B cell (primary cell): ENCODE measurements around the gene ADAMTS2. TPM values are rescaled to one million over a fixed set of nuclear protein-coding genes. Genes with fewer than 3 reads are reported as not detected.

Source experiments
- ATAC-seq: fragments of 200-7000 bp; cut with Tn5 transposase; one replicate; pipeline ENCODE4 v1.10.0; 2021; ENCODE audit warnings: low read depth, mild to moderate bottlenecking, moderate number of reproducible peaks, moderate library complexity
- CTCF ChIA-PET: fragments of 350-600 bp; sonication (Branson Sonifier 250); formaldehyde crosslinking; loops from one replicate; lab custom pipeline; 2021; ENCODE audit warnings: antibody characterized with exemption, inconsistent platforms; lab: Charles Lee
- POLR2A ChIA-PET: fragments of 350-600 bp; sonication (Branson Sonifier 250); formaldehyde crosslinking; loops from one replicate; lab custom pipeline; 2021; ENCODE audit warnings: antibody characterized with exemption; lab: Charles Lee
- DNase-seq: peaks from one replicate; pipeline ENCODE4 v3.0.0; 2013
- H2AFZ ChIP-seq: 2 replicates; pipeline ENCODE4 v1.6.1; 2012; ENCODE audit warnings: mild to moderate bottlenecking, low read depth, low read length; ENCODE audit not compliant: insufficient read depth, poor library complexity, severe bottlenecking
- H3K27ac ChIP-seq, 2 donors: 1 replicate in 1 of 2; 2 replicates in 1 of 2; pipeline ENCODE4 v1.5.1; 2012 to 2013; ENCODE audit warnings: low read length in 2 of 2, mild to moderate bottlenecking in 2 of 2, moderate library complexity in 1 of 2
- H3K27me3 ChIP-seq, 4 experiments: fragments of 200-600 bp in 1 of 4; sonication (generic) in 1 of 4; replicated peaks in 1 of 4; 1 replicate in 2 of 4; 2 replicates in 2 of 4; pipeline versions ENCODE4 v1.6.1 to v1.7.0; 2013 to 2016; ENCODE audit warnings: low read length in 3 of 4, mild to moderate bottlenecking in 2 of 4, mixed read lengths in 1 of 4, moderate library complexity in 1 of 4; ENCODE audit not compliant: insufficient read depth in 4 of 4, control insufficient read depth in 3 of 4; ENCODE audit errors: control extremely low read depth in 1 of 4
- H3K36me3 ChIP-seq, 2 experiments: replicated peaks in 1 of 2; 1 replicate in 1 of 2; 2 replicates in 1 of 2; pipeline versions ENCODE4 v1.6.1 to v1.7.1; 2013; ENCODE audit warnings: low read length in 1 of 2; ENCODE audit not compliant: insufficient read depth in 2 of 2, control insufficient read depth in 1 of 2; ENCODE audit errors: control extremely low read depth in 1 of 2, extremely low read depth in 1 of 2
- H3K4me1 ChIP-seq, 2 donors: fragments of 200-600 bp in 1 of 2; sonication (generic) in 1 of 2; 1 replicate in 1 of 2; 2 replicates in 1 of 2; pipeline versions ENCODE4 v1.5.1 to v1.6.1; 2013 to 2017; ENCODE audit warnings: low read length in 2 of 2; ENCODE audit not compliant: control insufficient read depth in 2 of 2, insufficient read depth in 2 of 2
- H3K4me2 ChIP-seq: replicated peaks from 2 replicates; pipeline ENCODE3; 2012; ENCODE audit warnings: mild to moderate bottlenecking, low read depth, low read length; ENCODE audit not compliant: poor library complexity, severe bottlenecking
- H3K4me3 ChIP-seq, 5 experiments: fragments of 200-600 bp in 1 of 5; sonication (generic) in 1 of 5; 1 replicate in 3 of 5; 2 replicates in 2 of 5; pipeline versions ENCODE4 v1.5.1 to v1.7.0; 2011 to 2016; ENCODE audit warnings: low read length in 4 of 5, mild to moderate bottlenecking in 4 of 5, low read depth in 2 of 5, control low read depth in 1 of 5, moderate library complexity in 1 of 5; ENCODE audit not compliant: insufficient read depth in 1 of 5; ENCODE audit errors: control extremely low read depth in 1 of 5, extremely low read depth in 1 of 5
- H3K79me2 ChIP-seq: fragments of 200-600 bp; sonication (generic); one replicate; pipeline ENCODE4 v1.6.0; 2016; ENCODE audit warnings: low read length; ENCODE audit not compliant: control insufficient read depth, insufficient read depth
- H3K9ac ChIP-seq: fragments of 200-600 bp; sonication (generic); 2 replicates; pipeline ENCODE4 v1.6.1; 2017; ENCODE audit warnings: mild to moderate bottlenecking, low read length, moderate library complexity
- H3K9me3 ChIP-seq, 3 donors: one replicate each; pipeline versions ENCODE4 v1.6.1 to v1.7.1; 2013; ENCODE audit warnings: low read length in 2 of 3; ENCODE audit not compliant: control insufficient read depth in 2 of 3, insufficient read depth in 1 of 3; ENCODE audit errors: control extremely low read depth in 1 of 3
- H4K20me1 ChIP-seq: 2 replicates; pipeline ENCODE4 v1.6.0; 2012; ENCODE audit warnings: mild to moderate bottlenecking, low read length; ENCODE audit not compliant: insufficient read depth, control insufficient read depth, poor library complexity, severe bottlenecking
- H3K27ac Mint-ChIP-seq: one replicate; pipeline ENCODE4 v1.8.0; 2021; ENCODE audit warnings: mixed read lengths
- H3K27me3 Mint-ChIP-seq: one replicate; pipeline ENCODE4 v1.8.0; 2021; ENCODE audit warnings: mixed read lengths
- H3K4me1 Mint-ChIP-seq: one replicate; pipeline ENCODE4 v1.8.0; 2021; ENCODE audit warnings: mixed read lengths
- H3K4me3 Mint-ChIP-seq: one replicate; pipeline ENCODE4 v1.8.0; 2021; ENCODE audit warnings: mixed read lengths
- H3K9me3 Mint-ChIP-seq: one replicate; pipeline ENCODE4 v1.8.0; 2022; ENCODE audit warnings: mixed read lengths; ENCODE audit not compliant: insufficient read depth
- CTCF ChIP-seq: fragments of 200-600 bp; IDR thresholded peaks from one replicate; pipeline ENCODE4 v1.8.0; 2022; ENCODE audit warnings: antibody characterized with exemption, mild to moderate bottlenecking
- EZH2 ChIP-seq: IDR thresholded peaks from 2 replicates; pipeline ENCODE4 v1.6.1; 2012; ENCODE audit warnings: borderline replicate concordance, low read depth, mild to moderate bottlenecking, moderate library complexity, low read length; ENCODE audit not compliant: insufficient read depth, poor library complexity, severe bottlenecking
- WGBS: methylation state at CpG from one replicate; pipeline ENCODE4 v1.1.5; 2013; ENCODE audit warnings: missing lambda C conversion rate; ENCODE audit not compliant: insufficient coverage; 5-methylcytosine and 5-hydroxymethylcytosine counted together
- intact Hi-C: fragments of 100-400 bp; cut with micrococcal nuclease; formaldehyde crosslinking; loops from one replicate; pipeline ENCODE4 v1.10.0; 2022
- polyA plus RNA-seq: library from polyadenylated mRNA; depleted of rRNA; stranded (reverse); fragments of >200 nt; gene quantifications from 2 replicates; pipeline ENCODE4 v1.2.3, GENCODE V29; 2012
- total RNA-seq, 2 donors: library from RNA; stranded (reverse); fragments of 120-200 nt in 1 of 2; gene quantifications; 1 replicate in 1 of 2; 2 replicates in 1 of 2; pipeline versions ENCODE4 v1.2.3 to v1.2.4, GENCODE V29; 2013 to 2022

The ADAMTS2 gene
- total and polyA plus RNA-seq, 2 donors (not counting 1 experiment from before 2014, with no cell fraction given), result not detected

- H3K9me3 ChIP-seq, result peaks cover 0 to 4% (median 0%) of the 10 kb centered on the region in 3 donors
- WGBS, result 5% methylated on average over 63 of the region's 63 CpGs
- H3K4me3 ChIP-seq, result no peak overlapping the region
- H4K20me1 ChIP-seq, result no peaks in the 10 kb centered on the region
- Mint-ChIP-seq H3K9me3 (no peaks in the 10 kb centered on the region), H3K27ac (no peak overlapping the region), H3K4me1 (peaks cover 9% of the 10 kb centered on the region), H3K4me3 (peak overlapping the region; percentile 74), H3K27me3 (peaks cover 55% of the 10 kb centered on the region)
- no peak overlapping the region for H2AFZ ChIP-seq
- peak overlapping the region; percentile 52 for H3K4me2 ChIP-seq
- peaks cover 10 to 11% of the 10 kb centered on the region in 2 donors for H3K4me1 ChIP-seq
- no peak overlapping the region for H3K9ac ChIP-seq
- ChIA-PET CTCF (interaction anchor here (0.6 kb wide), 1 partner anchor 682 kb away, joined by 3 read pairs; no protein-coding TSS in a partner anchor), POLR2A (no interaction called here)
- ATAC-seq (no peak), DNase-seq (no peak)
- H3K79me2 ChIP-seq, result no peaks in the 10 kb centered on the region
- H3K27me3 ChIP-seq, result peaks cover 0 to 42% (median 12%) of the 10 kb centered on the region in 4 experiments
- no peak overlapping the region for H3K27ac ChIP-seq
- intact Hi-C loops, result no loop called here
- H3K36me3 ChIP-seq, result no peaks in the 10 kb centered on the region
- TF ChIP-seq EZH2 (no peak), CTCF (no peak)
These were observed 1.4 kb downstream of the ADAMTS2 start for GRCh38 chr5:179343719-179344430.

GRCh38 chr5:179343021-179343718 is 2.1 kb downstream of the ADAMTS2 start:
- H3K9me3 ChIP-seq, result peaks cover 0 to 4% (median 0%) of the 10 kb centered on the region in 3 donors
- ChIA-PET CTCF (interaction anchor here (0.6 kb wide), 1 partner anchor 683 kb away, joined by 3 read pairs; no protein-coding TSS in a partner anchor), POLR2A (no interaction called here)
- Mint-ChIP-seq H3K4me1 (peaks cover 9% of the 10 kb centered on the region), H3K27me3 (peaks cover 53% of the 10 kb centered on the region), H3K9me3 (no peaks in the 10 kb centered on the region), H3K27ac (no peak overlapping the region), H3K4me3 (peak overlapping the region; percentile 74)
- intact Hi-C loops, result no loop called here
- ATAC-seq (no peak), DNase-seq (no peak)
- H3K36me3 ChIP-seq, result no peaks in the 10 kb centered on the region
- H3K9ac ChIP-seq, result no peak overlapping the region
- no peaks in the 10 kb centered on the region for H3K79me2 ChIP-seq
- H3K4me1 ChIP-seq, result peaks cover 10 to 11% of the 10 kb centered on the region in 2 donors
- peak overlapping the region; percentile 52 for H3K4me2 ChIP-seq
- TF ChIP-seq EZH2, result no peak
- no peak for TF ChIP-seq CTCF
- H2AFZ ChIP-seq, result no peak overlapping the region
- WGBS, result 27% methylated on average over 20 of the region's 20 CpGs
- peaks cover 0 to 38% (median 12%) of the 10 kb centered on the region in 4 experiments for H3K27me3 ChIP-seq
- no peak overlapping the region for H3K4me3 ChIP-seq
- no peak overlapping the region for H3K27ac ChIP-seq
- H4K20me1 ChIP-seq, result no peaks in the 10 kb centered on the region
